ENCODE measurements around the gene TAB3.

- TF ChIP-seq CTCF (IDR thresholded peaks at IDR 0.05) (no peak), POLR2A (IDR thresholded peaks at IDR 0.05) (no peak)
Measured at GRCh38 chrX:30786374-30786773, 102.7 kb downstream of the TAB3 start.
